A549 (cell line): Measurements from ENCODE around the gene PRAMEF8. TPM values are rescaled to one million over a fixed set of nuclear protein-coding genes. Genes with fewer than 3 reads are reported as not detected.
"Not testable (repeated sequence)": the region's sequence is repeated elsewhere in the genome, so short reads cannot be mapped to it uniquely, and the experiment has no call there.

Experiments
- ATAC-seq, 2 experiments: fragments of 200-7000 bp in 1 of 2; fragments of >200 bp in 1 of 2; cut with Nextera tagmentation in 1 of 2; cut with Tn5 transposase in 1 of 2; 3 replicates each; pipeline versions ENCODE4 v1.8.0 to v1.9.1; 2018 to 2020; ENCODE audit warnings: mild to moderate bottlenecking in 1 of 2, moderate library complexity in 1 of 2
- CTCF ChIA-PET: fragments of 300-600 bp; sonication (Branson Sonifier 250); formaldehyde crosslinking; extraction: SDS; loops from one replicate; lab custom pipeline; 2021; ENCODE audit warnings: antibody characterized with exemption, inconsistent platforms; lab: Yijun Ruan, JAX
- POLR2A ChIA-PET: fragments of 350-600 bp; formaldehyde crosslinking; extraction: SDS; loops from one replicate; lab custom pipeline; 2021; ENCODE audit warnings: antibody characterized with exemption, inconsistent platforms; lab: Yijun Ruan, JAX
- DNase-seq, 2 experiments: peaks; one replicate each; pipeline versions ENCODE4 v3.0.0 to v3.0.0-alpha.2; 2011 to 2016; ENCODE audit warnings: low read depth in 1 of 2, low spot score in 1 of 2
- FAIRE-seq: peaks from 2 replicates; lab custom pipeline; 2011; peaks lifted over from hg19 to GRCh38; lab: Jason Lieb, UNC
- H3K27ac ChIP-seq, 2 experiments: fragments of >200 bp; sonication (Bioruptor Twin); formaldehyde crosslinking; 3 replicates each; pipeline ENCODE4 v1.5.1; 2016 to 2017
- H3K4me1 ChIP-seq: fragments of >200 bp; sonication (Bioruptor Twin); formaldehyde crosslinking; 3 replicates; pipeline ENCODE4 v1.6.1; 2016
- H3K4me2 ChIP-seq: fragments of >200 bp; sonication (Bioruptor Twin); formaldehyde crosslinking; 3 replicates; pipeline ENCODE4 v1.6.1; 2016
- H3K4me3 ChIP-seq: fragments of >200 bp; sonication (Bioruptor Twin); formaldehyde crosslinking; 3 replicates; pipeline ENCODE4 v1.5.1; 2016
- H3K9me3 ChIP-seq: fragments of >200 bp; sonication (Bioruptor Twin); formaldehyde crosslinking; 3 replicates; pipeline ENCODE4 v1.6.1; 2016
- WGBS: methylation state at CpG from one replicate; pipeline ENCODE4 v1.1.6; 2017; ENCODE audit errors: missing lambda C conversion rate; 5-methylcytosine and 5-hydroxymethylcytosine counted together
- polyA plus RNA-seq, 4 experiments: library from polyadenylated mRNA; depleted of rRNA in 3 of 4; stranded (reverse); fragments of >200 nt; fragmentation: RNase III in 1 of 4; extraction: RNeasy Plus Mini Kit Qiagen cat#74134 plus additional on column Dnase treatment in 1 of 4; gene quantifications; 2 replicates in 3 of 4; 3 replicates in 1 of 4; pipeline ENCODE4 v1.2.3, GENCODE V29; 2011 to 2017
- small RNA-seq, 6 experiments: library from RNA; depleted of rRNA; stranded (forward); fragments of <200 nt; gene quantifications; one replicate each; pipeline ENCODE3, GENCODE V24; 2012

PRAMEF8 gene
- polyA plus RNA-seq, 2 of the 4 experiments (the other 2 are of a cell fraction): not detected

DNA sequence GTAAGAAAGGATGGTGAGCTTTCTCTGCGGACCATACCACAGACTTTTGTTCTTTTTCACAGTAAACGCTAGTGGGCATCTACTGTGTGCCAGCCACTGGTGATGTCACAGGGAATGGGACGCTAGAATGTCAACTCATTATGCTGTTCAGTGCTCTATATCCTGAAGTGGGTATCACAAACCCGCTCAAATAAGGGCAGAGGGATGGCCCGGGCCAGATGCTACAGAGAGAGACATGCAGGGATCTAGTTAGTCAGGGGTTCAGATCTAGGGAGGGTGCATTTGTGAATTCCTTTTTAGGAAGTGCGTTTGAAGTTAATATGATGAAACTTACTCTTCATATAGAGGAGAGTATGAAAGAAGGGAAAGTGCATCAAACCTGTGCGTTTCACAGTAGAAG, 37.8 kb downstream of the PRAMEF8 start:
- FAIRE-seq, H3K4me3 ChIP-seq, POLR2A ChIA-PET, H3K9me3 ChIP-seq, H3K4me1 ChIP-seq, H3K4me2 ChIP-seq, CTCF ChIA-PET, H3K27ac ChIP-seq, DNase-seq: not testable (repeated sequence)
- 0 out of 6 replicates have a peak, but pooled peaks of 1 of the 2 experiments have one; percentile 24 for ATAC-seq
- WGBS: 20% methylated on average over 6 of the region's 7 CpGs

- H3K4me1 ChIP-seq, H3K27ac ChIP-seq, POLR2A ChIA-PET, ATAC-seq, DNase-seq, H3K4me2 ChIP-seq, CTCF ChIA-PET, H3K4me3 ChIP-seq, FAIRE-seq, H3K9me3 ChIP-seq: not testable (repeated sequence)
- WGBS: 16% methylated on average over 2 of the region's 2 CpGs
Observed at GRCh38 chr1:13246554-13246871, 38.4 kb downstream of the PRAMEF8 start.

DNA sequence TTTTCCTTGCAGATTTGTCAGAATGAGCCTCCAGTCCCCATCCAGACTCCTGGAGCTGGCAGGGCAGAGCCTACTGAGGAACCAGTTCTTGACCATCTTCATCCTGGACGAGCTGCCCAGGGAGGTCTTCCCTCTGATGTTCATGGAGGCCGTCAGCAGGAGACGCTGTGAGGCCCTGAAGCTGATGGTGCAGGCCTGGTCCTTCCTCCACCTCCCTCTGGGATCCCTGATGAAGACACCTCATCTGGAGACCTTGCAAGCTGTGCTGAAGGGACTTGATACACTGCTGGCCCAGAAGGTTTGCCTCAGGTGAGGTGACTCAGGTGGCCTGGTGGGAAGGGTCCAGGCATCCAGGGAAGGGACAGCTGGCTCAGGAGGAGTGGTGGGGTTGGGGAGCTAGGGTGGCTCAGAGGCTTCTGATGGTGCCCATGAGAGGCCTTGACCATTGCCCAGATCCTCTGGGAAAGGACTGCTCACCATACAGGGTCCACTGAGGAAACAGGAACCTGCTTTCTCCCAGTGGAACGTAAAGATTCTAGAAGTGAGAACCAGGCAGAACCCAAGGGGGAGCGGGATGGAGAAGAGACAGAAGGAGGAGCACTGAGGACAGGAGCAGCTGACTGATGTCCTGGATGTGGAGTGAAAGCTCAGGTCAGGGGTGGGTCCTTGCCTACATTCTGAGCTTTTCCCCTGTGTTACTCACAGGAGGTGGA, 38.9 kb downstream of the PRAMEF8 start:
- WGBS: 0% methylated on average over 5 of the region's 5 CpGs
- ATAC-seq, POLR2A ChIA-PET: not testable (repeated sequence)

GRCh38 chr1:13243536-13244263, 41.2 kb downstream of the PRAMEF8 start:
- POLR2A ChIA-PET, FAIRE-seq: not testable (repeated sequence)
- 9% methylated on average over 9 of the region's 9 CpGs for WGBS

More for the DNA sequence above, 38.9 kb downstream of the PRAMEF8 start:
- FAIRE-seq, DNase-seq, H3K27ac ChIP-seq, CTCF ChIA-PET, H3K4me2 ChIP-seq, H3K9me3 ChIP-seq, H3K4me1 ChIP-seq, H3K4me3 ChIP-seq: not testable (repeated sequence)

GRCh38 chr1:13239633-13240032, 45.3 kb downstream of the PRAMEF8 start:
- 46% methylated on average over 4 of the region's 4 CpGs for WGBS
- CTCF ChIA-PET, H3K4me1 ChIP-seq, H3K27ac ChIP-seq, FAIRE-seq, H3K4me2 ChIP-seq, ATAC-seq, DNase-seq, POLR2A ChIA-PET, H3K4me3 ChIP-seq, H3K9me3 ChIP-seq: not testable (repeated sequence)

More at GRCh38 chr1:13243536-13244263, 41.2 kb downstream of the PRAMEF8 start:
- not testable (repeated sequence) for H3K4me3 ChIP-seq, H3K9me3 ChIP-seq, H3K4me1 ChIP-seq, DNase-seq, H3K4me2 ChIP-seq, H3K27ac ChIP-seq, ATAC-seq
- CTCF ChIA-PET: interaction anchor here (0.6 to 1.1 kb wide), 2 partner anchors 16 to 716 kb away, joined by 3 read pairs; no protein-coding TSS in a partner anchor

- H3K9me3 ChIP-seq, H3K4me3 ChIP-seq, ATAC-seq, CTCF ChIA-PET, H3K4me1 ChIP-seq, FAIRE-seq, H3K4me2 ChIP-seq, H3K27ac ChIP-seq, POLR2A ChIA-PET, DNase-seq: not testable (repeated sequence)
- 7% methylated on average over 4 of the region's 4 CpGs for WGBS
Observed at GRCh38 chr1:13237572-13237971, 47.4 kb downstream of the PRAMEF8 start.

DNA sequence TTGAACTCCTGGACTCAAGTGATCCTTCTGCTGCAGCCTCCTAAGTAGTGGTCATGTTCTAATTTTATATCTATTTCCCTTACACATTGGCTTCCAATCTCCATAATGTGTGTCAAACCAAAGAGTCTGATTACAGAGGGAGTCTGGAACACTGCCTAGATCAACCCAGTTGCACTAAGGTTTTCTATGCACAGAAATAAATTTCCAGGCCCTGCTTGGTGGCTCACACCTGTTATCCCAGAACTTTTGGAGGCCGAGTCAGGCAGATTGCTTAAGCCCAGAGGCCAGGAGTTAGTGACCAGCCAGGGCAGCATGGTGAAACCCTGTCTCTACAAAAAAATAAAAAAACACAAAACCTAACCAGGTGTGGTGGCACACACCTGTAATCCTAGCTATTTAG, 50.9 kb downstream of the PRAMEF8 start:
- H3K9me3 ChIP-seq, CTCF ChIA-PET, H3K4me3 ChIP-seq, DNase-seq, ATAC-seq, H3K4me1 ChIP-seq, H3K27ac ChIP-seq, POLR2A ChIA-PET, H3K4me2 ChIP-seq, FAIRE-seq: not testable (repeated sequence)
- WGBS: 0% methylated on average over 1 of the region's 1 CpG

DNA sequence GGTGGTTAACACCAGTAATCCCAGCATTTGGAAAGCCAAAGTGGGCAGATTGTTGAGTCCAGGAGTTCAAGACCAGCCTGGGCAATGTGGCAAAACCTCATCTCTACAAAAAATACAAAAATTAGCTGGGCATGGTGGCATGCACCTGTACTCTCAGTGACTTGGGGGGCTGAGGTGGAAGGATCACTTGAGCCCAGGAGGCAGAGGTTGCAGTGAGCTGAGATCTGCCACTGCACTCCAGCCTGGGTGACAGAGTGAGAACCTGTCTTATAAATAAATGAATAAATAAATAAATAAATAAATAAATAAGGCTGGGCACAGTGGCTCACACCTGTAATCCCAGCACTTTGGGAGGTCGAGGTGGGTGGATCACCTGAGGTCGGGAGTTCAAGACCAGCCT, 52.9 kb downstream of the PRAMEF8 start:
- FAIRE-seq: not testable (repeated sequence)

More for the DNA sequence above, 52.9 kb downstream of the PRAMEF8 start:
- H3K4me1 ChIP-seq, DNase-seq, H3K27ac ChIP-seq, H3K9me3 ChIP-seq, POLR2A ChIA-PET, H3K4me2 ChIP-seq, H3K4me3 ChIP-seq, ATAC-seq, CTCF ChIA-PET: not testable (repeated sequence)
- WGBS: 2% methylated on average over 2 of the region's 2 CpGs

Small RNA genes lying within 50 kb of the gene (small RNA-seq; reads per million reads assigned to genes)
- 0 reads per million in 6 experiments for gene RNU6-771P

Other genes starting within 250 kb of the PRAMEF8 start
- 0.05 TPM in 1 of 2 replicates, not detected in the other for gene PRAMEF27, start 228.6 kb downstream of the PRAMEF8 start, polyA plus RNA-seq (2011; rRNA removed)
- not detected in 3 replicates for gene PRAMEF27, start 228.6 kb downstream of the PRAMEF8 start, polyA plus RNA-seq (2017; fragmentation: RNase III; extraction: RNeasy Plus Mini Kit Qiagen cat#74134 plus additional on column Dnase treatment)
- gene HNRNPCL3, start 224.4 kb downstream of the PRAMEF8 start, polyA plus RNA-seq (2011; rRNA removed): not detected in 2 replicates
- gene HNRNPCL3, start 224.4 kb downstream of the PRAMEF8 start, polyA plus RNA-seq (2017; fragmentation: RNase III; extraction: RNeasy Plus Mini Kit Qiagen cat#74134 plus additional on column Dnase treatment): not detected in 3 replicates
- not detected in 2 replicates for gene PRAMEF25, start 214.4 kb downstream of the PRAMEF8 start, polyA plus RNA-seq (2011; rRNA removed)
- gene PRAMEF25, start 214.4 kb downstream of the PRAMEF8 start, polyA plus RNA-seq (2017; fragmentation: RNase III; extraction: RNeasy Plus Mini Kit Qiagen cat#74134 plus additional on column Dnase treatment): not detected in 3 replicates
- not detected in 2 replicates for gene HNRNPCL2, start 168.3 kb downstream of the PRAMEF8 start, polyA plus RNA-seq (2011; rRNA removed)
- gene HNRNPCL2, start 168.3 kb downstream of the PRAMEF8 start, polyA plus RNA-seq (2017; fragmentation: RNase III; extraction: RNeasy Plus Mini Kit Qiagen cat#74134 plus additional on column Dnase treatment): not detected in 3 replicates
- not detected in 2 replicates for gene PRAMEF26, start 129.1 kb downstream of the PRAMEF8 start, polyA plus RNA-seq (2011; rRNA removed)
- not detected in 3 replicates for gene PRAMEF26, start 129.1 kb downstream of the PRAMEF8 start, polyA plus RNA-seq (2017; fragmentation: RNase III; extraction: RNeasy Plus Mini Kit Qiagen cat#74134 plus additional on column Dnase treatment)
- gene HNRNPCL4, start 119.5 kb downstream of the PRAMEF8 start, polyA plus RNA-seq (2011; rRNA removed): not detected in 2 replicates
- gene HNRNPCL4, start 119.5 kb downstream of the PRAMEF8 start, polyA plus RNA-seq (2017; fragmentation: RNase III; extraction: RNeasy Plus Mini Kit Qiagen cat#74134 plus additional on column Dnase treatment): not detected in 3 replicates
- gene PRAMEF9, start 113.3 kb downstream of the PRAMEF8 start, polyA plus RNA-seq (2011; rRNA removed): not detected in 2 replicates
- not detected in 3 replicates for gene PRAMEF9, start 113.3 kb downstream of the PRAMEF8 start, polyA plus RNA-seq (2017; fragmentation: RNase III; extraction: RNeasy Plus Mini Kit Qiagen cat#74134 plus additional on column Dnase treatment)
- not detected in 2 replicates for gene PRAMEF13, start 83.7 kb downstream of the PRAMEF8 start, polyA plus RNA-seq (2011; rRNA removed)
- gene PRAMEF13, start 83.7 kb downstream of the PRAMEF8 start, polyA plus RNA-seq (2017; fragmentation: RNase III; extraction: RNeasy Plus Mini Kit Qiagen cat#74134 plus additional on column Dnase treatment): not detected in 3 replicates
- not detected in 2 replicates for gene PRAMEF18, start 59.0 kb downstream of the PRAMEF8 start, polyA plus RNA-seq (2011; rRNA removed)
- gene PRAMEF18, start 59.0 kb downstream of the PRAMEF8 start, polyA plus RNA-seq (2017; fragmentation: RNase III; extraction: RNeasy Plus Mini Kit Qiagen cat#74134 plus additional on column Dnase treatment): not detected in 3 replicates
- gene PRAMEF5, start 30.9 kb downstream of the PRAMEF8 start, polyA plus RNA-seq (2011; rRNA removed): not detected in 2 replicates
- gene PRAMEF5, start 30.9 kb downstream of the PRAMEF8 start, polyA plus RNA-seq (2017; fragmentation: RNase III; extraction: RNeasy Plus Mini Kit Qiagen cat#74134 plus additional on column Dnase treatment): not detected in 3 replicates
- not detected in 2 replicates for gene PRAMEF33, start 18.4 kb upstream of the PRAMEF8 start, polyA plus RNA-seq (2011; rRNA removed)
- gene PRAMEF33, start 18.4 kb upstream of the PRAMEF8 start, polyA plus RNA-seq (2017; fragmentation: RNase III; extraction: RNeasy Plus Mini Kit Qiagen cat#74134 plus additional on column Dnase treatment): not detected in 3 replicates
- not detected in 2 replicates for gene PRAMEF15, start 30.4 kb upstream of the PRAMEF8 start, polyA plus RNA-seq (2011; rRNA removed)
- gene PRAMEF15, start 30.4 kb upstream of the PRAMEF8 start, polyA plus RNA-seq (2017; fragmentation: RNase III; extraction: RNeasy Plus Mini Kit Qiagen cat#74134 plus additional on column Dnase treatment): not detected in 3 replicates
- gene PRAMEF14, start 62.0 kb upstream of the PRAMEF8 start, polyA plus RNA-seq (2011; rRNA removed): not detected in 2 replicates
- gene PRAMEF14, start 62.0 kb upstream of the PRAMEF8 start, polyA plus RNA-seq (2017; fragmentation: RNase III; extraction: RNeasy Plus Mini Kit Qiagen cat#74134 plus additional on column Dnase treatment): not detected in 3 replicates
- not detected in 2 replicates for gene PRAMEF19, start 86.8 kb upstream of the PRAMEF8 start, polyA plus RNA-seq (2011; rRNA removed)
- not detected in 3 replicates for gene PRAMEF19, start 86.8 kb upstream of the PRAMEF8 start, polyA plus RNA-seq (2017; fragmentation: RNase III; extraction: RNeasy Plus Mini Kit Qiagen cat#74134 plus additional on column Dnase treatment)
- gene PRAMEF17, start 104.5 kb upstream of the PRAMEF8 start, polyA plus RNA-seq (2011; rRNA removed): not detected in 2 replicates
- not detected in 3 replicates for gene PRAMEF17, start 104.5 kb upstream of the PRAMEF8 start, polyA plus RNA-seq (2017; fragmentation: RNase III; extraction: RNeasy Plus Mini Kit Qiagen cat#74134 plus additional on column Dnase treatment)
- not detected in 2 replicates for gene PRAMEF20, start 125.3 kb upstream of the PRAMEF8 start, polyA plus RNA-seq (2011; rRNA removed)
- gene PRAMEF20, start 125.3 kb upstream of the PRAMEF8 start, polyA plus RNA-seq (2017; fragmentation: RNase III; extraction: RNeasy Plus Mini Kit Qiagen cat#74134 plus additional on column Dnase treatment): not detected in 3 replicates
- 0.04 TPM in 1 of 2 replicates, not detected in the other for gene LRRC38, start 228.9 kb upstream of the PRAMEF8 start, polyA plus RNA-seq (2011; rRNA removed)
- gene LRRC38, start 228.9 kb upstream of the PRAMEF8 start, polyA plus RNA-seq (2017; fragmentation: RNase III; extraction: RNeasy Plus Mini Kit Qiagen cat#74134 plus additional on column Dnase treatment): not detected in 3 replicates